NOMO-1 treated with DMSO at 0.1 percent for 48 hours (cell line): ENCODE measurements around the gene SMARCD2.
"Not testable (repeated sequence)": the region's sequence is repeated elsewhere in the genome, so short reads cannot be mapped to it uniquely, and the experiment has no call there.

Experiments
- DNase-seq: peaks from one replicate; lab custom pipeline; 2025; ENCODE audit not compliant: unreplicated experiment; lab: John Stamatoyannopoulos, UW

The SMARCD2 gene

DNA sequence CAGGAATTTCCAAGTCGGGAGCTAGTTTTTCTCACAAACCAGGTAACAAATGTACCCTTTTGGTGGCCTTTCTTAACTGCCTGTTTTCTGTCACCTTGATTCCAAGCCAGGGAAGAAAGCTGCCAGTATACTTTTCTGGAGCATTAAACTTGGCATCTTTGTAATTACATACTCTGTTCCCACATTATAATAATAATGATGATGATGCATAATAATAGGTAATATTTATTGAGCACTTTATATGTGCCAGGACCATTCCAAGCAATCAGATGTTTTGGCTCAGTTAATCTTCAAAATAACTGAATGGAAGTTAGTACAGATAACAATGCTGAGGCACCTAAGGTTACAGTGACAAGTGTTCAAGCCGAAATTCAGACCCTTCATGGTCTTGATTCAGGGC, 26.4 kb downstream of the SMARCD2 start:
- no peak for DNase-seq

GRCh38 chr17:63809970-63810369, 32.5 kb downstream of the SMARCD2 start:
- no peak for DNase-seq

DNA sequence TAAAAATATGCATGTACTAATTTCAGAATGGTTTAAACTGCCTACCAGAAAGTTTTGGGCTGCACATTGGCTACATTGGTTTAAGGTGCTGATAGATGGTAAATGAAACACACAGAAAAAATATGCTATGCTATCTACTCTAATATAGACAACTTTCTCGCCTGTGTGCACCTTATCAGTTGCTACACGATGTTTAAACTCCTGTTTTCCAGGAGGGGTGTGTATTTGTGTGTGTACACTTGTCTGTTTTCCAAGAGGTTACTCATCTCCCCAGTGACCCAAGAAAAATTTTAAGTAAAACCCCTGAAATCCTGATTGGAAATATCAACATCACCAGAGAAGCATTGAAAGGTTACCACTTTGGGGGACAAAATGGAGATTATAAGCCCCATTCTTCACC, 36.9 kb downstream of the SMARCD2 start:
- DNase-seq = no peak

GRCh38 chr17:63804328-63804727, 38.2 kb downstream of the SMARCD2 start:
- DNase-seq = no peak

GRCh38 chr17:63800783-63801182, 41.7 kb downstream of the SMARCD2 start:
- no peak for DNase-seq

GRCh38 chr17:63798572-63799106, 43.8 kb downstream of the SMARCD2 start:
- DNase-seq = no peak

DNA sequence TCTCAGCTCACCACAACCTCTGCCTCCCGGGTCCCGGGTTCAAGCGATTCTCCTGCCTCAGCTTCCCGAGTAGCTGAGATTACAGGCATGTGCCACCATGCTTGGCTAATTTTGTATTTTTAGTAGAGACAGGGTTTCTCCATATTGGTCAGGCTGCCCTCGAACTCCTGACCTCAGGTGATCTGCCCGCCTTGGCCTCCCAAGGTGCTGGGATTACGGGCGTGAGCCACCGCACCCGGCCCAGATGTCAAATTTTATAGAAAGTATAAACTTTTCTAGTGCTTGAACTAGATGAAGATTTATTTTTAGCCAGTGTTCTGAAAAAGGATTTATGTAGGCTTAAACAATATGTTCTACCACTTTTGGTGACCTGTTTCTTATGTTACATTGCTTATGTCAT, 46.1 kb downstream of the SMARCD2 start:
- DNase-seq = not testable (repeated sequence)

GRCh38 chr17:63792055-63792729, 50.3 kb downstream of the SMARCD2 start:
- DNase-seq = no peak

- DNase-seq = no peak
Observed at GRCh38 chr17:63790057-63790456, 52.4 kb downstream of the SMARCD2 start.

DNA sequence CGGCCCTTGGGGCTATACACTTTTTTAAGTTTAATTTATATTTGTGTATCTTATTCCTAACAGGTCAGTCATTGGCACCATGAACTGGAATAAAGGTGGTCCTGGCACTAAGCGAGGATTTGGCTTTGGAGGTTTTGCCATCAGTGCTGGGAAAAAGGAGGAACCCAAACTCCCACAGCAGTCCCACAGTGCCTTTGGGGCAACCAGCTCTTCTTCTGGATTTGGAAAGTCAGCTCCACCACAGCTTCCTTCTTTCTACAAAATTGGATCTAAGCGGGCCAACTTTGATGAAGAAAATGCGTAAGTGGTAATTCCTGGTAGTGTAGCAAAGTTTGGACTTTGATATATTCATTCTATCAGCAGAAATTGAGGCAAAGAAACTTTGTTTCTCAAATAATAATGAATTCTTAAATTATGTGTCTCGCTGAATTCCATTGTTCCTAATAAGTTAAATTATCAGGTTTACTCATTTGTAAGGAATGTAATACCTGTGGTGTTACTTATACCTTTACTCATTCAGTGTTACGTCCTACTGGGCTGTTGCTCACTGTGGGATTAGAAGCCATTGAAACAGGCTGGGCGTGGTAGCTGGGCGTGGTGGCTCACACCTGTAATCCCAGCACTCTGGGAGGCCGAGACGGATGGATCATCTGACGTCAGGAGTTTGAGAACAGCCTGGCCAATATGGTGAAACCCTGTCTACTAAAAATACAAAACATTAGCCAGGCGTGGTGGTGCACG, 55.3 kb downstream of the SMARCD2 start:
- DNase-seq = no peak

DNA sequence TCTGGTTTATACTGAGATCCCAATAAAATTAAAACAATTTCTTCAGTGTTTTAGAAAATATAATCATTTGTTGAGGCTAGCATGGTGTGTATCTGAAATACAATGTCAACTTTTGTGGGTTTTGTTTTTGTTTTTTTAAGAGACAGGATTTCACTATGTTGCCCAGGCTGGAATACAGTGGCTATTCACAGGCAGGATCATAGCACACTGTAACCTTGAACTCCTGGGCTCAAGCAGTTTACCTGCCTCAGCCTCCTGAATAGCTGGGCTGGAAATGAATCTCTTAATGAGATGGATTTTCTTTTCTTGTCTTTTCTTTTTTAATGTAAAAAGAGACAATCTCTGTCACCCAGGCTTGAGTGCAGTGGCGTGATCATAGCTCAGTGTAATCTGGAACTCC, 56.4 kb downstream of the SMARCD2 start:
- DNase-seq = no peak

GRCh38 chr17:63785556-63785955, 56.9 kb downstream of the SMARCD2 start:
- DNase-seq = no peak

DNA sequence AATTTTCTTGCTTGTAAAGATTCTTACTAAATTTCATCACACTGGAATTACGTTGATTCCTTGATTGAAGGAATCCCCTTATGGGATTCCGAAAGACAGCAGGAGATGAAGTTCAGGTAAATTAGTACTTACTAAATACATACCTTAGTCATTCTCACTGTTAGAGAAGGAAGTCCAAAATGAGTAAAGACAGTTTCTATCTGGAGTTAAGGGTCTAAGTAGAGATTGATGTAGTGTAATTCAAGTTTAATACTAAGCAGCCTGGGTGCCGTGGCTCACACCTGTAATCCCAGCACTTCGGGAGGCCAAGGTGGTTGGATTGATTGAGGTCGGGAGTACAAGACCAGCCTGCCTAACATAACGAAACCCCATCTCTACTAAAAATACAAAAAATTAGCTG, 59.0 kb downstream of the SMARCD2 start:
- no peak for DNase-seq
